ENCODE data around the gene SNED1.

DNA sequence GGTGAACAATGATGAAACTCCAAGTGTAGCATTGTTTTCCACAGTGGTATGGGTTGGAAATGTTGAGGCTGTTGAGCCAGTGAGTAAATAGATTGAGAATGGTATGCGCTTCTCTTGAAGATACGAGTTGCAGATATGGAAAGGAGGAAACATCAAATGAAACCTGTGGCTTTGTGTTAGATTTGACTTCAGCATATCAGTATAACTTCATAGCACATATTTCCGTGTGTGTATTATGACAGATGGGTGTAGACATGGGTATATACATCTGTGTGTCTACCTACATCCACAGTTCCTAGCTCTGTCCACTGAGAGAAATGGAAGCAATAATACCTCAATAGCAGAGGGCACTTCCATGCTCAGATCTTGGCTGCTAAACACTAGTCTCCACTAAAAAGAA lies 8.0 kb downstream of the SNED1 start:
- TF ChIP-seq CTCF (IDR thresholded peaks at IDR 0.05; ENCODE audit: low read length) (no peak), EZH2 (optimal IDR thresholded peaks at IDR 0.05; ENCODE audit: low read depth, low read length) (no peak), EZH2phosphoT487 (IDR thresholded peaks at IDR 0.05; ENCODE audit: low read length) (no peak)
